RWPE1 (cell line): ENCODE measurements around the gene RUNDC3A.
"Not testable (repeated sequence)": the region's sequence is repeated elsewhere in the genome, so short reads cannot be mapped to it uniquely, and the experiment has no call there.

Source experiments
- CTCF ChIA-PET: fragments of 350-600 bp; sonication (Branson Sonifier 250); formaldehyde crosslinking; extraction: SDS; loops from one replicate; lab custom pipeline; 2021; lab: Yijun Ruan, JAX
- POLR2A ChIA-PET: fragments of 400-600 bp; formaldehyde crosslinking; extraction: SDS; loops from one replicate; lab custom pipeline; 2020; ENCODE audit warnings: antibody characterized with exemption; ENCODE audit not compliant: low non-redundant PET; lab: Yijun Ruan, JAX
- DNase-seq: peaks from one replicate; pipeline ENCODE4 v3.0.0; 2012; ENCODE audit warnings: low spot score
- H3K27ac ChIP-seq: fragments of 450-650 bp; 2 replicates; pipeline ENCODE4 v1.5.1; 2017
- CTCF ChIP-seq: fragments of 450-650 bp; conservative IDR thresholded peaks from 2 replicates; pipeline ENCODE4 v1.5.1; 2017; ENCODE audit warnings: low read depth, mild to moderate bottlenecking

Gene RUNDC3A

DNA sequence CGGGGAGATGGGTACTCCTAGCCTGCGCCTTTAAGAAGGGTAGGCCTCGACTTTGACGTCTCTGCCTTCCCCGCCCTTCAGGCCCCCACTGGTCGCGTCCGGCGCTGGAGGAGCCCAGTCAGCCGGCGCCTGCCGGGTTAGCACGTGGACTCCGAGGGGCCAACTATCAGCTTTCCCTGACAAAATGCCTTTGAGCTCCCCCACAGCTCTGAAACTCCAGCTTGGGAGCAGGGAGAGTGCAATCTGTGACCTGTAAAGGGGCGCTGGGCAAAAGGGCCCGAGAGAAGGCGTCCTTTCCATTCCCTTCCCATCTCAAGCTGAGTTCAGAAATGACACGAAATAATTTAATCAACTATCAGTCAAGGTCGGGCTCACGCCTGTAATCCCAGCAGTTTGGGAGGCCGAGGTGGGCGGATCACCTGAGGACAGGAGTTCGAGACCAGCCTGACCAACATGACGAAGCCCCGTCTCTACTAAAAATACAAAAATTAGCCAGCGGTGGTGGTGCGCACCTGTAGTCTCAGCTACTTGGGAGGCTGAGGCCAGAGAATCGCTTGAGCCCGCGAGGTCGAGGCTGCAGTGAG, 18.6 kb downstream of the RUNDC3A start:
- DNase-seq: peak; percentile 94
- no peak for TF ChIP-seq CTCF
- H3K27ac ChIP-seq: peak overlapping the region; percentile 99

GRCh38 chr17:44327715-44328449, 19.5 kb downstream of the RUNDC3A start:
- TF ChIP-seq CTCF: no peak
- no peak for DNase-seq
- ChIA-PET POLR2A (interaction anchor here (0.6 to 0.7 kb wide), 2 partner anchors 15 to 18 kb away, joined by 3 read pairs; no protein-coding TSS in a partner anchor), CTCF (interaction anchor here (0.5 kb wide), 1 partner anchor 174 kb away, joined by 4 read pairs; no protein-coding TSS in a partner anchor)
- H3K27ac ChIP-seq: peak overlapping the region; percentile 99

More for the DNA sequence above, 18.6 kb downstream of the RUNDC3A start:
- CTCF ChIA-PET: interaction anchor here (0.6 kb wide), 1 partner anchor 19 kb away, joined by 3 read pairs; no protein-coding TSS in a partner anchor
- POLR2A ChIA-PET: interaction anchor here (0.6 to 1.0 kb wide), 4 partner anchors 25 to 187 kb away, joined by 3 to 4 read pairs (median 3); no protein-coding TSS in a partner anchor

DNA sequence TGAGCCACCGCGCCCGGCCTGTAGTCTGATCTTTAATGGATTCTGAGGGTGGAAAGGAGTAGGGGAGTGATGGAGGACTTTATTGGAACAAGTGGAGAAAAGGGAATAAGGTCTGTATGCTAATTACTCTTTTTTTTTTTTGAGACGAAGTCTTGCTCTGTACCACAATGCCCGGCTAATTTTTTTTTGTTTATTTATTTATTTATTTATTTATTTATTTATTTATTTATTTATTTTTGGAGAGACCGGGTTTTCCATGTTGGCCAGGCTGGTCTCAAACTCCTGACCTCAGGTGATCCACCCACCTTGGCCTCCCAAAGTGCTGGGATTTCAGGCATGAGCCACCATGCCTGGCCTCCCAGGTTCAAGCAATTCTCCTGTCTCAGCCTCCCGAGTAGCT, 21.1 kb downstream of the RUNDC3A start:
- H3K27ac ChIP-seq, POLR2A ChIA-PET, DNase-seq: not testable (repeated sequence)
- CTCF ChIA-PET: interaction anchor here (0.6 kb wide), 1 partner anchor 18 kb away, joined by 5 read pairs; no protein-coding TSS in a partner anchor

GRCh38 chr17:44330263-44330662, 21.9 kb downstream of the RUNDC3A start:
- POLR2A ChIA-PET: interaction anchor here (0.6 kb wide), 1 partner anchor 17 kb away, joined by 3 read pairs; no protein-coding TSS in a partner anchor
- CTCF ChIA-PET: interaction anchor here (0.6 to 1.1 kb wide), 9 partner anchors 16 to 141 kb away, joined by 3 to 4 read pairs (median 3); partner anchors contain the start of gene UBTF
- DNase-seq, H3K27ac ChIP-seq: not testable (repeated sequence)

DNA sequence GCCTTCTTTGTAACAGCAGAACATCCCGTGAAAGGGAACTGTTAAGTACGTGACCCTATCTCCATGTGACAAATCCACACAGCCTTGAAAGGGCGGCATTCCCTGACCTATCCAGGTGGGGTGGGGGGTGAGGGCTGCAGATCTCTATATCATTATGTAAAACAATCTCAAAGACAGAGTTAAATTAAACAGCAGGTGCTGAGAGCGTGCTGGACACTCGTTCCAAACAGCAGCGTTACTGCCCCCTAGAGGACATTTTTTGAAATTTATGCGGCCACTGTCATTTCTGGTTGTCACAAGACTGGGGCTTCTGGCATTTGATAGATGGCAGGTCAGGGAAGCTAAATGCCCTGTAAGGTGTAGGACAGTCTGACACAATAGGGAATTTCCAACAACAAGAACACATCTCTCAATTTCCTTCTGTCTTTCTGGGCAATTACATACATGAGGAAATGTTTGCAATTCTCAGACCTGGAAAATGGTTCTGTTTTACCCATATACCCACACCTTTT, 22.9 kb downstream of the RUNDC3A start:
- peak; percentile 88 for TF ChIP-seq CTCF
- H3K27ac ChIP-seq: no peak overlapping the region
- CTCF ChIA-PET: interaction anchor here (0.6 to 1.4 kb wide), 12 partner anchors 15 to 1592 kb away, joined by 3 to 7 read pairs (median 3); partner anchors contain the start of genes PLEKHM1 and UBTF
- no peak for DNase-seq
- POLR2A ChIA-PET: no interaction called here

- no peak for TF ChIP-seq CTCF
- DNase-seq: no peak
- ChIA-PET CTCF (interaction anchor here (0.7 to 1.4 kb wide), 3 partner anchors 9 to 335 kb away, joined by 3 to 4 read pairs (median 3); partner anchors contain the start of gene GRN), POLR2A (no interaction called here)
- H3K27ac ChIP-seq: peak overlapping the region; percentile 53
These were observed 25.0 kb downstream of the RUNDC3A start for GRCh38 chr17:44333371-44333770.

DNA sequence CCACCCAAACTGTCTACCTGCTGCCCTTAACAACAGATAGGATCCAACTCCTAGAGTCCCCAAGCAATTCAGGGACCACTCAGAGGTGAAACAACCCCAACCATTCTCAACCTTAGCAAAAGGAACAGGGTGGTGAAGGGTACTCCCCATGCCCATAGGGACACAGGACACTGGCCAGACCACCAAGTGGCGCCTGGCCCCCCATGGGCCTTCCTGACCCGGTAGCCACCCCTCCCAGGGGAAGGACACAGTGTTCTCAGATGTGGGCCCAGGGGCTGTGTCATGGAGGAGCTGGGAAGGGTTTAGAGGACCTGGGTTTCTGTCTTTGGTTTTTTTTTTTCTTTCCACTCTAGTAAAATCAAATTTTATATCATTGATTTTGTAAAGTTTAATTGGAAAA, 25.9 kb downstream of the RUNDC3A start:
- no peak for TF ChIP-seq CTCF
- POLR2A ChIA-PET: no interaction called here
- no peak for DNase-seq
- H3K27ac ChIP-seq: peak overlapping the region; percentile 53
- CTCF ChIA-PET: interaction anchor here (0.5 to 1.4 kb wide), 2 partner anchors 11 to 129 kb away, joined by 3 to 4 read pairs; partner anchors contain the start of gene GRN
